Fibroblast of mammary gland (primary cell): ENCODE measurements around the gene SSPN.

Experiments
- DNase-seq: peaks from one replicate; pipeline ENCODE4 v3.0.0-alpha.2; 2010; ENCODE audit warnings: low read depth
- H3K4me3 ChIP-seq: 2 replicates; pipeline ENCODE4 v1.5.1; 2011; ENCODE audit warnings: low read depth, mild to moderate bottlenecking, low read length, moderate library complexity; ENCODE audit not compliant: control insufficient read depth
- CTCF ChIP-seq: conservative IDR thresholded peaks from 2 replicates; pipeline ENCODE4 v1.5.1; 2011; ENCODE audit warnings: low read depth, low read length, inconsistent platforms; ENCODE audit not compliant: control insufficient read depth, insufficient read depth

The SSPN gene

GRCh38 chr12:26251600-26251999 lies 56.2 kb downstream of the SSPN start:
- no peak overlapping the region for H3K4me3 ChIP-seq
- TF ChIP-seq CTCF: no peak
- no peak for DNase-seq

GRCh38 chr12:26252946-26253345 lies 57.6 kb downstream of the SSPN start:
- no peak for DNase-seq
- TF ChIP-seq CTCF: no peak
- H3K4me3 ChIP-seq: no peak overlapping the region

GRCh38 chr12:26255893-26256645 lies 60.7 kb downstream of the SSPN start:
- H3K4me3 ChIP-seq: no peak overlapping the region
- TF ChIP-seq CTCF: no peak
- no peak for DNase-seq

- DNase-seq: peak; percentile 65
- peak; percentile 13 for TF ChIP-seq CTCF
- no peak overlapping the region for H3K4me3 ChIP-seq
These were observed 69.0 kb downstream of the SSPN start for GRCh38 chr12:26264215-26264838.

- no peak for TF ChIP-seq CTCF
- no peak overlapping the region for H3K4me3 ChIP-seq
- no peak for DNase-seq
These were observed 70.2 kb downstream of the SSPN start for GRCh38 chr12:26265606-26266005.

DNA sequence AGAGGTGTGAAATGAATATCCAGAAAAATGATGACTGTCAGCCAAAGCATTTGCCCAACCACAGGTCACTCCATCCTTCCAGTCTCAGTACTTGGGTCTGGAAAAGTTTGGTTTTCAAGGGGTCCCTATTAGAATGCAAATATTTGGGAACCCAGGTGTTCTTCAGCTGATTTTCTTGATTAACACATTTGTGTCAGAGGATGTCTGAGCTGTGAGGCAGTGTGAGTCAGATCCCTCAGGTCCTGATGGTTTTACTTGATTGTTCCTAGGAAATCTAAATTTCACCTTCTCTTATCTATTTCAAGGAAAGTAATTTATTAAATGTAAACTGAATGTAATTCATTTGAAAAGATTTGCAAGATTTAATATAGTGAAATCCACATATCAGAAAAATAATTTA lies 71.5 kb downstream of the SSPN start:
- no peak for DNase-seq
- H3K4me3 ChIP-seq: no peak overlapping the region
- TF ChIP-seq CTCF: no peak
